IMR-90 (cell line): ENCODE results near the gene FUT6.

Source experiments
- CHD1 ChIP-seq: IDR thresholded peaks from 2 replicates; pipeline ENCODE4 v1.6.1; 2012; ENCODE audit warnings: low read depth, low read length, improper control_type of control experiment
- POLR2A ChIP-seq: IDR thresholded peaks from 2 replicates; pipeline ENCODE4 v1.6.1; 2012; ENCODE audit warnings: mild to moderate bottlenecking, low read depth, low read length
- RAD21 ChIP-seq: IDR thresholded peaks from 2 replicates; pipeline ENCODE4 v1.6.1; 2012; ENCODE audit warnings: low read length, improper control_type of control experiment
- TF ChIP-seq, protein P1 (sequence below): conservative IDR thresholded peaks from 2 replicates; pipeline ENCODE4 v1.5.1; 2012; ENCODE audit warnings: mild to moderate bottlenecking, low read depth, low read length, improper control_type of control experiment

DNA sequence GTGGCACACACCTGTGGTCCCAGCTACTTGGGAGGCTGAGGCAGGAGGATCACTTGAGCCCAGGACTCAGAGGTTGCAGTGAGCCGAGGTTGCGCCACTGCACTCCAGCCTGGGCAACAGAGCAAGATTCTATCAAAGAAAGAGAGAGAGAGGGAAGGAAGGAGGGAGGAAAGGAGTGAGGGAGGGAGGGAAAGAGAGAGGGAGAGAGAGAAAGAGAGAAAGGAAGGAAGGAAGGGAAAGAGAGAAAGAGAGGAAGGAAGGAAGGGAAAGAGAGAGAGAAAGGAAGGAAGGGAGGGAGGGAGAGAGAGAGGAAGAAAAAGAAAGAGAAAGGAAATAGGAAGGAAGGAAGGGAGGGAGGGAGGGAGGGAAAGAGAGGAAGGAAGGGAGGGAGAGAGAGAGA lies 22.3 kb downstream of the FUT6 start:
- TF ChIP-seq, protein P1, sequence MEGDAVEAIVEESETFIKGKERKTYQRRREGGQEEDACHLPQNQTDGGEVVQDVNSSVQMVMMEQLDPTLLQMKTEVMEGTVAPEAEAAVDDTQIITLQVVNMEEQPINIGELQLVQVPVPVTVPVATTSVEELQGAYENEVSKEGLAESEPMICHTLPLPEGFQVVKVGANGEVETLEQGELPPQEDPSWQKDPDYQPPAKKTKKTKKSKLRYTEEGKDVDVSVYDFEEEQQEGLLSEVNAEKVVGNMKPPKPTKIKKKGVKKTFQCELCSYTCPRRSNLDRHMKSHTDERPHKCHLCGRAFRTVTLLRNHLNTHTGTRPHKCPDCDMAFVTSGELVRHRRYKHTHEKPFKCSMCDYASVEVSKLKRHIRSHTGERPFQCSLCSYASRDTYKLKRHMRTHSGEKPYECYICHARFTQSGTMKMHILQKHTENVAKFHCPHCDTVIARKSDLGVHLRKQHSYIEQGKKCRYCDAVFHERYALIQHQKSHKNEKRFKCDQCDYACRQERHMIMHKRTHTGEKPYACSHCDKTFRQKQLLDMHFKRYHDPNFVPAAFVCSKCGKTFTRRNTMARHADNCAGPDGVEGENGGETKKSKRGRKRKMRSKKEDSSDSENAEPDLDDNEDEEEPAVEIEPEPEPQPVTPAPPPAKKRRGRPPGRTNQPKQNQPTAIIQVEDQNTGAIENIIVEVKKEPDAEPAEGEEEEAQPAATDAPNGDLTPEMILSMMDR: no peak
- no peak for TF ChIP-seq POLR2A
- no peak for TF ChIP-seq RAD21
- no peak for TF ChIP-seq CHD1
